Kidney (tissue), 14 donors: ENCODE data around the gene TEX101. TPM values are rescaled to one million over a fixed set of nuclear protein-coding genes. Genes with fewer than 3 reads are reported as not detected.
A peak's percentile ranks its signal among the peaks of the same experiment; 100 is the strongest.

ENCODE experiments used
- DNase-seq, 5 donors: peaks; one replicate each; pipeline ENCODE4 v3.0.0-alpha.2; 2013 to 2020
- FAIRE-seq: peaks from 2 replicates; lab custom pipeline; 2012; peaks lifted over from hg19 to GRCh38; lab: Jason Lieb, UNC
- H3K27ac ChIP-seq, 2 donors: one replicate each; pipeline ENCODE4 v1.7.0; 2013; ENCODE audit warnings: low read depth in 2 of 2, low read length in 2 of 2, inconsistent platforms in 1 of 2
- H3K27me3 ChIP-seq: one replicate; pipeline ENCODE4 v1.7.1; 2013; ENCODE audit warnings: low read length, inconsistent platforms; ENCODE audit not compliant: control insufficient read depth, insufficient read depth
- H3K36me3 ChIP-seq, 3 donors: one replicate each; pipeline versions ENCODE4 v1.7.0 to v1.7.1; 2013; ENCODE audit warnings: low read length in 3 of 3, control low read depth in 1 of 3, inconsistent platforms in 1 of 3; ENCODE audit not compliant: insufficient read depth in 3 of 3, control insufficient read depth in 2 of 3
- H3K4me1 ChIP-seq, 3 donors: one replicate each; pipeline versions ENCODE4 v1.7.0 to v1.7.1; 2013; ENCODE audit warnings: low read length in 3 of 3, inconsistent platforms in 1 of 3, low read depth in 1 of 3; ENCODE audit not compliant: control insufficient read depth in 2 of 3, insufficient read depth in 2 of 3
- H3K4me3 ChIP-seq, 3 donors: one replicate each; pipeline versions ENCODE4 v1.7.0 to v1.8.1; 2013; ENCODE audit warnings: low read length in 3 of 3, control low read depth in 1 of 3, inconsistent platforms in 1 of 3
- H3K9ac ChIP-seq, 3 donors: one replicate each; pipeline versions ENCODE4 v1.7.0 to v1.7.1; 2013; ENCODE audit warnings: low read length in 3 of 3, control low read depth in 1 of 3, inconsistent platforms in 1 of 3
- H3K9me3 ChIP-seq, 3 donors: one replicate each; pipeline versions ENCODE4 v1.7.0 to v1.7.1; 2013; ENCODE audit warnings: low read length in 3 of 3, control low read depth in 1 of 3, inconsistent platforms in 1 of 3; ENCODE audit not compliant: control insufficient read depth in 2 of 3, insufficient read depth in 1 of 3
- CTCF ChIP-seq: IDR thresholded peaks from 3 replicates; pipeline ENCODE4 v1.5.1; 2012; ENCODE audit warnings: mild to moderate bottlenecking, moderate library complexity, borderline replicate concordance; ENCODE audit not compliant: insufficient read depth; ENCODE audit errors: extremely low read depth
- intact Hi-C: fragments of 100-400 bp; cut with DNase I; formaldehyde crosslinking; loops from one replicate; pipeline ENCODE4 v1.11.1; 2022
- polyA plus RNA-seq: library from polyadenylated mRNA; stranded (reverse); fragments of 350-450 nt; fragmentation: Illumina TruSeq; extraction: RNeasy Lipid Tissue Mini Kit (QIAGEN cat#74804); gene quantifications from one replicate; pipeline ENCODE4 v1.2.3, GENCODE V29; 2014; ENCODE audit warnings: low read depth, low replicate concordance; ENCODE audit not compliant: insufficient read depth
- total RNA-seq: library from RNA; stranded (reverse); fragmentation: NEBNext Ultra II Directional; extraction: Animal tissue kit (Norgen Biotek cat#: 25700); gene quantifications from one replicate; pipeline ENCODE4 v1.2.1, GENCODE V29; 2021
- donor health status: control.
- donor health status: control.
- donor health status: control.
- donor health status: control.
- donor health status: control.
- donor health status: DM: yes; HTN: yes; CAD: no.
- donor health status: Normal renal cell carcinoma (clear cell type).

TEX101 gene
- total and polyA plus RNA-seq, 2 donors from 2014 or later: not detected

DNA sequence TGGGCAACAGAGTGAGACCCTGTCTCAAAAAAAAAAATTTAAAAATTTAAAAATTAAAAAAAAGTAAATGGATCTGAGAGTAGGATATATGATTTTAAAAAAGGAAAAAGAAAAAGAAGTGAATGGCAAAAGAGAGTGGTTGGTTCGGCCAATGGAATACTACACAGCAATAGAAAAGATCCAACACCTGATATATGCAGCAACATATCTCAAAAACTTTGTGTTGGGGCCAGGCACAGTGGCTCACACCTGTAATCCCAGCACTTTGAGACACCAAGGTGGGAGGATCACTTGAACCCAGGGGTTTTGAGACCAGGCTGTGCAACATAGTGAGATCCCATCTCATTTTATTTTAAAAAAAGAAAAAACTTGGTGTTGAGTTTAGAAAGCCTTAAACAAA, 52.1 kb downstream of the TEX101 start:
- Histone ChIP-seq H3K27me3 (peaks cover 2% of the 10 kb centered on the region), H3K9ac (no peak overlapping the region), H3K4me3 (no peak overlapping the region), H3K36me3 (no peaks in the 10 kb centered on the region), H3K4me1 (peaks cover 0 to 10% (median 0%) of the 10 kb centered on the region in 3 donors), H3K27ac (no peak overlapping the region), H3K9me3 (no peaks in the 10 kb centered on the region)
- DNase-seq (no peak), FAIRE-seq (no peak)
- intact Hi-C loops: no loop called here
- no peak for TF ChIP-seq CTCF

DNA sequence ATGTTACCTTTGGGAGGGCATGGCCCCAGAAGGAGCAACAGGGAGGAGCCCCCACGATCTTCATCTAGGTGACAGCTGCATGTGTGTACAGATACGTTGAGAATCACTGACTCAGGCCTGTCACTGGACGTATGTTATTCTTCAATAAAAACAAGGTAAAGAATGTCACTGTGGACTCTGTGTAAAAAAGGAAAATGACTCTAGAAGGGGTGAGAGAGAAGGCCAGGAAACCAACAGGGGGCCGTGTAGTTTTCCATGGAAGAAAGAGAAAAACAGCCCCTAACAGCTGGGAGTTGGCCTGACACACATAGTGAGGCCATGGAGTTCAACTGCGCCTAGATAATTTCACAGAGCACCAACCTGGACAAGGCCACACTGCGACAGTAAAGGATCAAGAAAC, 52.6 kb downstream of the TEX101 start:
- intact Hi-C loops: no loop called here
- FAIRE-seq (no peak), DNase-seq (no peak)
- H3K36me3 ChIP-seq: no peaks in the 10 kb centered on the region
- H3K27me3 ChIP-seq: peaks cover 2% of the 10 kb centered on the region
- no peak for TF ChIP-seq CTCF
- no peak overlapping the region for H3K9ac ChIP-seq
- peaks cover 0 to 10% (median 0%) of the 10 kb centered on the region in 3 donors for H3K4me1 ChIP-seq
- H3K27ac ChIP-seq: no peak overlapping the region
- H3K9me3 ChIP-seq: no peaks in the 10 kb centered on the region
- H3K4me3 ChIP-seq: no peak overlapping the region

- Histone ChIP-seq H3K4me3 (no peak overlapping the region), H3K4me1 (peaks cover 0 to 10% (median 0%) of the 10 kb centered on the region in 3 donors), H3K9me3 (no peaks in the 10 kb centered on the region), H3K36me3 (no peaks in the 10 kb centered on the region), H3K27ac (no peak overlapping the region), H3K27me3 (peaks cover 2% of the 10 kb centered on the region), H3K9ac (no peak overlapping the region)
- TF ChIP-seq CTCF: no peak
- no peak for FAIRE-seq
- intact Hi-C loops: no loop called here
- DNase-seq: peak in 1 of 5 donors; percentile 34
Observed at GRCh38 chr19:43467730-43468129, 53.0 kb downstream of the TEX101 start.

Other genes starting within 250 kb of the TEX101 start
- gene PSG5, start 228.4 kb upstream of the TEX101 start, total RNA-seq: not detected
- gene PSG5, start 228.4 kb upstream of the TEX101 start, polyA plus RNA-seq: not detected
- 0.35 TPM for gene PSG4, start 209.3 kb upstream of the TEX101 start, total RNA-seq
- not detected for gene PSG4, start 209.3 kb upstream of the TEX101 start, polyA plus RNA-seq
- gene PSG9, start 145.4 kb upstream of the TEX101 start, total RNA-seq: not detected
- not detected for gene PSG9, start 145.4 kb upstream of the TEX101 start, polyA plus RNA-seq
- 0.66 TPM for gene CD177, start 61.2 kb upstream of the TEX101 start, total RNA-seq
- gene CD177, start 61.2 kb upstream of the TEX101 start, polyA plus RNA-seq: 0.17 TPM
- gene LYPD3, start 50.7 kb downstream of the TEX101 start, total RNA-seq: 1.7 TPM
- gene LYPD3, start 50.7 kb downstream of the TEX101 start, polyA plus RNA-seq: 2.2 TPM
- 10.8 TPM for gene PHLDB3, start 89.9 kb downstream of the TEX101 start, total RNA-seq
- 8.2 TPM for gene PHLDB3, start 89.9 kb downstream of the TEX101 start, polyA plus RNA-seq
- gene ETHE1, start 112.3 kb downstream of the TEX101 start, total RNA-seq: 61.3 TPM
- gene ETHE1, start 112.3 kb downstream of the TEX101 start, polyA plus RNA-seq: 81.8 TPM
- gene ZNF575, start 118.3 kb downstream of the TEX101 start, total RNA-seq: 3.1 TPM
- gene ZNF575, start 118.3 kb downstream of the TEX101 start, polyA plus RNA-seq: 2.8 TPM
- 24.5 TPM for gene XRCC1, start 160.6 kb downstream of the TEX101 start, total RNA-seq
- 19.3 TPM for gene XRCC1, start 160.6 kb downstream of the TEX101 start, polyA plus RNA-seq
- gene PINLYP, start 160.9 kb downstream of the TEX101 start, total RNA-seq: 14.8 TPM
- 41.8 TPM for gene PINLYP, start 160.9 kb downstream of the TEX101 start, polyA plus RNA-seq
- gene IRGQ, start 181.2 kb downstream of the TEX101 start, total RNA-seq: 24.2 TPM
- gene IRGQ, start 181.2 kb downstream of the TEX101 start, polyA plus RNA-seq: 9.5 TPM
- gene ZNF576, start 181.7 kb downstream of the TEX101 start, total RNA-seq: 15.3 TPM
- 25.6 TPM for gene ZNF576, start 181.7 kb downstream of the TEX101 start, polyA plus RNA-seq
- gene SRRM5, start 197.2 kb downstream of the TEX101 start, total RNA-seq: 0.28 TPM
- gene SRRM5, start 197.2 kb downstream of the TEX101 start, polyA plus RNA-seq: 0.22 TPM
- 44.3 TPM for gene ZNF428, start 204.7 kb downstream of the TEX101 start, total RNA-seq
- gene ZNF428, start 204.7 kb downstream of the TEX101 start, polyA plus RNA-seq: 95.4 TPM
- 25.3 TPM for gene CADM4, start 225.0 kb downstream of the TEX101 start, total RNA-seq
- gene CADM4, start 225.0 kb downstream of the TEX101 start, polyA plus RNA-seq: 47.0 TPM